Erythroblast (primary cell): ENCODE measurements around the gene TACR2.

ENCODE experiments used
- GATA1 ChIP-seq: IDR thresholded peaks from 2 replicates; pipeline ENCODE4 v1.6.1; 2011; ENCODE audit warnings: low read depth, mild to moderate bottlenecking, control low read depth, low read length, moderate library complexity
- POLR2A ChIP-seq: IDR thresholded peaks from 2 replicates; pipeline ENCODE4 v1.6.1; 2011; ENCODE audit warnings: mild to moderate bottlenecking, low read length

DNA sequence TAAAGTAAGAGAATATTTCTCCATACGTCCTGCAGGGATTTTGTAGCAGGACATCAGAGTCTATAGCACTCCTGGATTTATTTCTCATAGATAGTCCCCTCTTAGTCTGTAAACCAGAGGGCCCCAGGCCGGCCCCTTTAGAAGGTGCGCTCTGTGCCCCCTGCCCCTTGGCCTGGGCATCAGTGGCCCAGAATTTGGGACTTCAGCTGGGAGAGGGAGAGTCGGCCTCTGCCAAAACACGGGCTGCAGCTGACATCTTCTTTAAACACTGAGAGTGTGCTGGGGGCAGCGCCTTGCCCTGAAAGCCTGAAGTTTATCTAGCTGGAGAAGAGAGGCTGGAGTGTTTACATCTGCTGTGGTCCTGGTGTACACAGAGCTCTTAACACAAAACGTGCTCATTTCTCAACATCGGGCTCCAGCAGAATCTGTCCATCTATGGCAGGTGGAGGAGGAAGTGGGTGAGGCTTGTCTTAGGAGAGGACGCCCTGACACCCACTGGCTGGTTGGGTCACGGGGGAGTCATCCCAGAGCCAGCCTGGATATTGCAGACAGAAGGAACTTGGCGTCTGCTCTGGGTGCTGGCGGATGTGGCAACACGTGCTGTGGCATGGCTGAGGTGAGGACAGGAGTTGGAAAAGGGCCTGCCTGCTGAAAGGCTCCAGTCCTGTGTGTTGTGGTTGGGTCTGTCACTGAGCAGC lies 5.0 kb upstream of the TACR2 start:
- TF ChIP-seq POLR2A (no peak), GATA1 (no peak)
